GM18520 (cell line): ENCODE data around the gene CDK17.
A peak's percentile ranks its signal among the peaks of the same experiment; 100 is the strongest.
"Not testable (repeated sequence)": the region's sequence is repeated elsewhere in the genome, so short reads cannot be mapped to it uniquely, and the experiment has no call there.

Experiments used
- ATAC-seq: cut with Tn5 transposase; IDR thresholded peaks from one replicate; pipeline ENCODE4 v1.9.1; 2021; ENCODE audit not compliant: unreplicated experiment

CDK17 gene

GRCh38 chr12:96399919-96400630 is at the start of gene CDK17:
Gene CDK17 (minus strand): TSS chr12:96400439. CDS start chr12:96334836, 65,603 bp downstream.
- ATAC-seq: peak; percentile 34

GRCh38 chr12:96448300-96448699 is 48.1 kb upstream of the CDK17 start:
- no peak for ATAC-seq

GRCh38 chr12:96447256-96447655 is 47.0 kb upstream of the CDK17 start:
- ATAC-seq: no peak

- peak; percentile 81 for ATAC-seq
Observed at GRCh38 chr12:96445691-96446583, 45.7 kb upstream of the CDK17 start.

GRCh38 chr12:96444399-96444798 is 44.2 kb upstream of the CDK17 start:
- ATAC-seq: no peak

GRCh38 chr12:96442906-96443305 is 42.7 kb upstream of the CDK17 start:
- no peak for ATAC-seq

- ATAC-seq: no peak
Observed at GRCh38 chr12:96441816-96442215, 41.6 kb upstream of the CDK17 start.

GRCh38 chr12:96438330-96438729 is 38.1 kb upstream of the CDK17 start:
- no peak for ATAC-seq

- no peak for ATAC-seq
Observed at GRCh38 chr12:96437171-96437445, 36.9 kb upstream of the CDK17 start.

- no peak for ATAC-seq
Observed at GRCh38 chr12:96436366-96437170, 36.3 kb upstream of the CDK17 start.

- ATAC-seq: no peak
Observed at GRCh38 chr12:96434107-96434506, 33.9 kb upstream of the CDK17 start.

- ATAC-seq: not testable (repeated sequence)
Observed at GRCh38 chr12:96432496-96433321, 32.5 kb upstream of the CDK17 start.

- no peak for ATAC-seq
Observed at GRCh38 chr12:96431067-96431466, 30.8 kb upstream of the CDK17 start.

GRCh38 chr12:96427269-96427729 is 27.1 kb upstream of the CDK17 start:
- no peak for ATAC-seq

- ATAC-seq: no peak
Observed at GRCh38 chr12:96425951-96426350, 25.7 kb upstream of the CDK17 start.

GRCh38 chr12:96425321-96425720 is 25.1 kb upstream of the CDK17 start:
- peak; percentile 95 for ATAC-seq

GRCh38 chr12:96424601-96425000 is 24.4 kb upstream of the CDK17 start:
- no peak for ATAC-seq

GRCh38 chr12:96422192-96422591 is 22.0 kb upstream of the CDK17 start:
- ATAC-seq: no peak

GRCh38 chr12:96421014-96421413 is 20.8 kb upstream of the CDK17 start:
- no peak for ATAC-seq

GRCh38 chr12:96420277-96420835 is 20.1 kb upstream of the CDK17 start:
- no peak for ATAC-seq
